GM12878 (cell line): ENCODE data around the gene DAZAP1. TPM values are rescaled to one million over a fixed set of nuclear protein-coding genes. Genes with fewer than 3 reads are reported as not detected.
A peak's percentile ranks its signal among the peaks of the same experiment; 100 is the strongest.

Experiments
- ATAC-seq: fragments of 200-7000 bp; cut with Tn5 transposase; 3 replicates; pipeline ENCODE4 v1.9.1; 2020; ENCODE audit warnings: mild to moderate bottlenecking, moderate library complexity
- BruUV-seq: library from RNA; stranded (reverse); fragments of 400-500 nt; replicated peaks from 2 replicates; lab custom pipeline; 2021; lab: Mats Ljungman, UMichigan
- CTCF ChIA-PET: fragments of 300-600 bp; sonication (Branson Sonifier 250); formaldehyde crosslinking; extraction: SDS; loops from one replicate; lab custom pipeline; 2021; ENCODE audit warnings: inconsistent platforms; lab: Yijun Ruan, JAX
- POLR2A ChIA-PET: fragments of 350-600 bp; formaldehyde crosslinking; extraction: SDS; loops from one replicate; lab custom pipeline; 2021; ENCODE audit warnings: inconsistent platforms; lab: Charles Lee
- RAD21 ChIA-PET: fragments of 300-600 bp; sonication (Branson Sonifier 250); formaldehyde crosslinking; loops from one replicate; lab custom pipeline; 2023; ENCODE audit warnings: antibody characterized with exemption; ENCODE audit not compliant: unreplicated experiment; lab: Charles Lee
- SMC1A ChIA-PET: fragments of 300-600 bp; sonication (Branson Sonifier 250); formaldehyde crosslinking; loops from one replicate; lab custom pipeline; 2023; ENCODE audit not compliant: unreplicated experiment, uncharacterized antibody; lab: Charles Lee
- DNase-seq: peaks from one replicate; pipeline ENCODE4 v3.0.0-alpha.2; 2011; ENCODE audit warnings: low read depth, low spot score
- FAIRE-seq: peaks from 3 replicates; lab custom pipeline; 2011; peaks lifted over from hg19 to GRCh38; lab: Jason Lieb, UNC
- H2AFZ ChIP-seq: 2 replicates; pipeline ENCODE4 v1.6.0; 2011; ENCODE audit warnings: low read depth, low read length, control low read depth; ENCODE audit not compliant: control insufficient read depth
- H3K27ac ChIP-seq: 2 replicates; pipeline ENCODE4 v1.5.1; 2011; ENCODE audit warnings: control low read depth; ENCODE audit not compliant: control insufficient read depth, insufficient read depth
- H3K27me3 ChIP-seq, 2 experiments: replicated peaks in 1 of 2; 2 replicates each; pipeline versions ENCODE4 v1.6.0 to v1.6.1; 2011; ENCODE audit warnings: low read length in 1 of 2; ENCODE audit not compliant: control insufficient read depth in 2 of 2, insufficient read depth in 2 of 2
- H3K36me3 ChIP-seq, 2 experiments: 2 replicates each; pipeline ENCODE4 v1.5.1; 2011; ENCODE audit warnings: low read length in 1 of 2; ENCODE audit not compliant: control insufficient read depth in 2 of 2, insufficient read depth in 2 of 2
- H3K4me1 ChIP-seq: 2 replicates; pipeline ENCODE4 v1.6.1; 2011; ENCODE audit warnings: mild to moderate bottlenecking, low read length, moderate library complexity, mixed read lengths; ENCODE audit not compliant: control insufficient read depth, insufficient read depth
- H3K4me2 ChIP-seq: 2 replicates; pipeline ENCODE4 v1.6.0; 2011; ENCODE audit warnings: control low read depth; ENCODE audit not compliant: control insufficient read depth, insufficient read depth
- H3K4me3 ChIP-seq: fragments of 200-600 bp; sonication (generic); 2 replicates; pipeline ENCODE4 v1.5.1; 2016
- H3K79me2 ChIP-seq: 2 replicates; pipeline ENCODE4 v1.6.0; 2011; ENCODE audit warnings: low read length; ENCODE audit not compliant: control insufficient read depth, insufficient read depth
- H3K9ac ChIP-seq: 2 replicates; pipeline ENCODE4 v1.8.0; 2011; ENCODE audit warnings: low read length, control low read depth, mixed read lengths; ENCODE audit not compliant: control insufficient read depth, insufficient read depth
- H3K9me3 ChIP-seq: replicated peaks from 3 replicates; pipeline ENCODE4 v1.5.1; 2011; ENCODE audit warnings: mild to moderate bottlenecking, low read length; ENCODE audit not compliant: control insufficient read depth, insufficient read depth
- H4K20me1 ChIP-seq: 2 replicates; pipeline ENCODE4 v1.6.0; 2011; ENCODE audit not compliant: control insufficient read depth, insufficient read depth
- ATF7 ChIP-seq: fragments of 450-650 bp; IDR thresholded peaks from 2 replicates; pipeline ENCODE4 v1.6.1; 2016; ENCODE audit warnings: low read depth, mild to moderate bottlenecking
- BCL11A ChIP-seq: IDR thresholded peaks from 2 replicates; pipeline ENCODE4 v1.6.1; 2011; ENCODE audit warnings: low read depth, low read length
- EED ChIP-seq: sonication (generic); IDR thresholded peaks from 2 replicates; pipeline ENCODE4 v1.6.1; 2016; ENCODE audit warnings: antibody characterized with exemption, low read depth
- ESRRA ChIP-seq: IDR thresholded peaks from 2 replicates; pipeline ENCODE4 v1.6.1; 2012; ENCODE audit warnings: mild to moderate bottlenecking, low read length, improper control_type of control experiment
- EZH2 ChIP-seq: IDR thresholded peaks from 2 replicates; pipeline ENCODE4 v1.6.1; 2012; ENCODE audit warnings: low read depth, mild to moderate bottlenecking, control low read depth, inconsistent platforms, low read length, borderline replicate concordance; ENCODE audit not compliant: control insufficient read depth
- IKZF2 ChIP-seq, 2 experiments: fragments of 450-650 bp; IDR thresholded peaks; 2 replicates each; pipeline ENCODE4 v1.6.1; 2017; ENCODE audit warnings: mild to moderate bottlenecking in 2 of 2, moderate library complexity in 2 of 2
- IRF4 ChIP-seq: IDR thresholded peaks from 2 replicates; pipeline ENCODE4 v1.6.1; 2011; ENCODE audit warnings: low read depth, low read length
- KLF5 ChIP-seq: fragments of 450-650 bp; IDR thresholded peaks from 2 replicates; pipeline ENCODE4 v1.6.1; 2014; ENCODE audit warnings: mild to moderate bottlenecking; ENCODE audit not compliant: partially characterized antibody
- MEF2A ChIP-seq: IDR thresholded peaks from 2 replicates; pipeline ENCODE4 v1.6.1; 2011; ENCODE audit warnings: low read depth, mild to moderate bottlenecking, low read length, moderate library complexity; ENCODE audit not compliant: insufficient read depth
- RAD51 ChIP-seq: fragments of 450-650 bp; IDR thresholded peaks from 2 replicates; pipeline ENCODE4 v1.6.1; 2016; ENCODE audit warnings: moderate library complexity, mild to moderate bottlenecking, inconsistent platforms
- RUNX3 ChIP-seq: IDR thresholded peaks from 2 replicates; pipeline ENCODE4 v1.6.1; 2012; ENCODE audit warnings: low read length, inconsistent platforms
- SMAD1 ChIP-seq: fragments of 450-650 bp; IDR thresholded peaks from 2 replicates; pipeline ENCODE4 v1.6.1; 2018; ENCODE audit warnings: mild to moderate bottlenecking, low read depth; ENCODE audit not compliant: partially characterized antibody
- SPI1 ChIP-seq: IDR thresholded peaks from 2 replicates; pipeline ENCODE4 v1.6.1; 2011; ENCODE audit warnings: low read depth, mild to moderate bottlenecking, low read length, moderate library complexity, borderline replicate concordance; ENCODE audit not compliant: insufficient read depth
- TARDBP ChIP-seq: IDR thresholded peaks from 2 replicates; pipeline ENCODE4 v1.6.1; 2016; ENCODE audit warnings: borderline replicate concordance
- WRNIP1 ChIP-seq: IDR thresholded peaks from 2 replicates; pipeline ENCODE4 v1.6.1; 2011; ENCODE audit warnings: low read depth, low read length, improper control_type of control experiment, borderline replicate concordance
- ZNF207 ChIP-seq: fragments of 450-650 bp; IDR thresholded peaks from 2 replicates; pipeline ENCODE4 v1.6.1; 2014; ENCODE audit warnings: antibody characterized with exemption, mild to moderate bottlenecking, borderline replicate concordance
- ZNF622 ChIP-seq: fragments of 450-650 bp; IDR thresholded peaks from 2 replicates; pipeline ENCODE4 v1.6.1; 2017; ENCODE audit warnings: mild to moderate bottlenecking, inconsistent platforms
- WGBS: methylation state at CpG from one replicate; pipeline ENCODE4 v1.1.6; 2016; ENCODE audit warnings: low lambda C conversion rate; ENCODE audit not compliant: insufficient replicate concordance, insufficient coverage; ENCODE audit errors: missing lambda C conversion rate; 5-methylcytosine and 5-hydroxymethylcytosine counted together
- in situ Hi-C: fragments of 300-500 bp; cut with MboI; formaldehyde crosslinking; loops from 9 replicates; pipeline ENCODE4 v1.14.3; 2018; ENCODE audit warnings: mixed read lengths
- intact Hi-C: fragments of 100-400 bp; cut with micrococcal nuclease; formaldehyde crosslinking; loops from one replicate; pipeline ENCODE4 v1.14.2; 2022; ENCODE audit not compliant: unreplicated experiment
- polyA plus RNA-seq, 11 experiments: library from polyadenylated mRNA; depleted of rRNA in 4 of 11; unstranded in 6 of 11; stranded (reverse) in 5 of 11; fragments of >200 nt; fragmentation: Nextera tagmentation in 4 of 11; fragmentation: Illumina TruSeq in 1 of 11; extraction: Ambion mirVana in 4 of 11; extraction: Trizol in 1 of 11; gene quantifications; 1 replicate in 1 of 11; 2 replicates in 10 of 11; pipeline versions ENCODE4 v1.2.1 to v1.2.3, GENCODE V29; 2011 to 2016; ENCODE audit warnings: inconsistent platforms in 2 of 11, missing spikeins in 2 of 11, low read depth in 1 of 11
- total RNA-seq, 4 experiments: library from RNA; depleted of rRNA in 3 of 4; stranded (reverse); fragments of >200 nt in 3 of 4; fragmentation: Illumina TruSeq in 1 of 4; extraction: Trizol in 1 of 4; gene quantifications; 2 replicates each; pipeline versions ENCODE4 v1.2.1 to v1.2.3, GENCODE V29; 2013 to 2021

Gene DAZAP1
- total and polyA plus RNA-seq, 10 of the 15 experiments (the other 5 are each of a cell fraction or from before 2014, with no cell fraction given) = 9.9 to 240 (median 92.3) TPM

- no peak for FAIRE-seq
These were observed 46.4 kb upstream of the DAZAP1 start for GRCh38 chr19:1360818-1361461.

GRCh38 chr19:1361601-1362386 lies 45.6 kb upstream of the DAZAP1 start:
- no peak overlapping the region for H3K9ac ChIP-seq
- H3K27me3 ChIP-seq = no peaks in the 10 kb centered on the region
- H3K9me3 ChIP-seq = no peaks in the 10 kb centered on the region
- peak overlapping the region; percentile 25; the same call in 1 of the 2 replicates for H3K4me2 ChIP-seq
- ChIA-PET SMC1A (no interaction called here), CTCF (interaction anchor here (1.3 kb wide), 1 partner anchor 82 kb away, joined by 3 read pairs; no protein-coding TSS in a partner anchor), POLR2A (no interaction called here), RAD21 (no interaction called here)
- H4K20me1 ChIP-seq = no peaks in the 10 kb centered on the region; the same call in 1 of the 2 replicates
- H3K36me3 ChIP-seq = peaks cover 2 to 5% of the 10 kb centered on the region in 2 experiments; a peak in 2 of 4 replicates
- BruUV-seq = no TSS peak
- H3K27ac ChIP-seq = no peak overlapping the region
- H2AFZ ChIP-seq = no peak overlapping the region
- in situ Hi-C loops (no loop called here), intact Hi-C loops (no loop called here)
- DNase-seq (no peak), FAIRE-seq (no peak), ATAC-seq (peak; percentile 53)
- WGBS = 92% methylated on average over 30 of the region's 30 CpGs
- H3K4me1 ChIP-seq = peaks cover 27% of the 10 kb centered on the region
- no peak overlapping the region for H3K4me3 ChIP-seq
- H3K79me2 ChIP-seq = no peaks in the 10 kb centered on the region; the same call in 1 of the 2 replicates
- TF ChIP-seq ZNF207 = no peak
- TF ChIP-seq EED = no peak
- no peak for TF ChIP-seq EZH2
- no peak for TF ChIP-seq ATF7
- TF ChIP-seq WRNIP1 = no peak
- peak in 1 of 2 experiments; percentile 32; a peak in 1 of 4 replicates for TF ChIP-seq IKZF2 (IDR thresholded peaks at IDR 0.05)
- TF ChIP-seq BCL11A = no peak
- TF ChIP-seq KLF5 = no peak
- 0 out of 2 replicates have a peak, but pooled peaks have one; percentile 14 for TF ChIP-seq IRF4
- no peak for TF ChIP-seq RAD51
- no peak for TF ChIP-seq ZNF622
- no peak for TF ChIP-seq TARDBP
- no peak for TF ChIP-seq MEF2A
- 0 out of 2 replicates have a peak, but pooled peaks have one; percentile 18 for TF ChIP-seq RUNX3
- TF ChIP-seq SMAD1 = peak; percentile 80

More at GRCh38 chr19:1360818-1361461, 46.4 kb upstream of the DAZAP1 start:
- ChIA-PET RAD21 (no interaction called here), CTCF (no interaction called here), POLR2A (interaction anchor here (0.6 kb wide), 1 partner anchor 69 kb away, joined by 3 read pairs; no protein-coding TSS in a partner anchor)
- Histone ChIP-seq H3K9ac (no peak overlapping the region), H4K20me1 (no peaks in the 10 kb centered on the region; the same call in 1 of the 2 replicates), H3K27ac (no peak overlapping the region)
- 89% methylated on average over 29 of the region's 31 CpGs for WGBS
- in situ Hi-C loops = no loop called here
- no TSS peak for BruUV-seq
- TF ChIP-seq SPI1 = 0 out of 2 replicates have a peak, but pooled peaks have one; percentile 27
- TF ChIP-seq ESRRA = no peak
- TF ChIP-seq, all 136 proteins: peak for 1
- Histone ChIP-seq H3K27me3 (no peaks in the 10 kb centered on the region), H2AFZ (no peak overlapping the region), H3K4me3 (no peak overlapping the region), H3K9me3 (no peaks in the 10 kb centered on the region), H3K79me2 (no peaks in the 10 kb centered on the region; the same call in none of the 2 replicates), H3K36me3 (peaks cover 2 to 5% of the 10 kb centered on the region in 2 experiments; a peak in 2 of 4 replicates), H3K4me2 (no peak overlapping the region), H3K4me1 (peaks cover 33% of the 10 kb centered on the region)
- ATAC-seq (no peak), DNase-seq (no peak)
- SMC1A ChIA-PET = no interaction called here
- intact Hi-C loops = no loop called here
